Measurements from ENCODE around the gene KIAA2012. TPM values are rescaled to one million over a fixed set of nuclear protein-coding genes. Genes with fewer than 3 reads are reported as not detected.

The KIAA2012 gene
- total and polyA plus RNA-seq, 2 of the 4 experiments (the other 2 are of a cell fraction): under 0.01 to 0.09 TPM

- ChIA-PET POLR2A (ENCODE audit: unreplicated experiment) (no interaction called here), CTCF (interaction anchor here (0.8 to 0.9 kb wide), 2 partner anchors 14 to 24 kb away, joined by 3 to 4 read pairs; no protein-coding TSS in a partner anchor)
- no peak overlapping the region for H2AK9ac ChIP-seq (replicated peaks; ENCODE audit: low read depth, low read length, poor library complexity)
- in situ Hi-C loops (cut with MboI; ENCODE audit: low sequenced_read_pairs): no loop called here
- H3K9ac ChIP-seq (ENCODE audit: low read depth, low read length): no peak overlapping the region
- H3K18ac ChIP-seq (ENCODE audit: low read depth, low read length): 0 out of 2 replicates have a peak overlapping the region, but pooled peaks have one; percentile 17
- dilution Hi-C loops (cut with HindIII; ENCODE audit: low sequenced_read_pairs, unreplicated experiment): no loop called here
- 19% methylated on average over 3 of the region's 9 CpGs; no CpG with 5 or more reads in 1 of the 2 experiments for WGBS, 2 experiments (ENCODE audit: extremely low coverage in 2 of 2, insufficient read length in 1 of 2)
- H3K79me1 ChIP-seq (ENCODE audit: low read depth in 1 of 2, low read length in 2 of 2): no peaks in the 10 kb centered on the region
- H2BK15ac ChIP-seq (ENCODE audit: low read depth, low read length): no peak overlapping the region
- no TSS peak for BruUV-seq (replicated peaks)
- 0 out of 2 replicates have a peak, but pooled peaks cover 4% of the 10 kb centered on the region for H3K9me1 ChIP-seq (ENCODE audit: insufficient read depth, low read length)
- no peak overlapping the region for H3K27ac ChIP-seq (ENCODE audit: insufficient read depth, low read length)
- no peak overlapping the region for H3K4me3 ChIP-seq (ENCODE audit: insufficient read depth, low read depth, low read length)
- H4K8ac ChIP-seq (ENCODE audit: low read depth in 2 of 2, low read length in 2 of 2): 0 out of 4 replicates have a peak overlapping the region, but pooled peaks have one; percentile 10
- H2BK120ac ChIP-seq (ENCODE audit: low read depth, low read length): peak overlapping the region; percentile 20
- no peaks in the 10 kb centered on the region for H3K9me3 ChIP-seq (ENCODE audit: control insufficient read depth, insufficient read depth, low read length)
- H3K4me2 ChIP-seq (ENCODE audit: low read depth, low read length): peak overlapping the region; percentile 16; the same call in 1 of the 2 replicates
- intact Hi-C loops (cut with micrococcal nuclease): no loop called here
- H2AK5ac ChIP-seq (ENCODE audit: low read depth, low read length): no peak overlapping the region
- no peak overlapping the region for H2BK20ac ChIP-seq (ENCODE audit: low read depth, low read length)
- H3K27me3 ChIP-seq (ENCODE audit: control insufficient read depth, insufficient read depth, low read length): no peaks in the 10 kb centered on the region
- no peaks in the 10 kb centered on the region for H3K36me3 ChIP-seq (ENCODE audit: control insufficient read depth, insufficient read depth, low read length)
- H3K4ac ChIP-seq (ENCODE audit: low read depth, low read length): no peak overlapping the region
- ATAC-seq (ENCODE audit: low read depth): peak; percentile 47
- no peaks in the 10 kb centered on the region for H4K20me1 ChIP-seq (ENCODE audit: insufficient read depth, low read length)
- no peak overlapping the region for H4K5ac ChIP-seq (ENCODE audit: low read depth, low read length)
- H3K56ac ChIP-seq (ENCODE audit: extremely low read depth, insufficient read depth, low read length): no peak overlapping the region
- TF ChIP-seq USF2 (IDR thresholded peaks at IDR 0.05; ENCODE audit: low read depth, low read length) (no peak), POLR2A (IDR thresholded peaks at IDR 0.05; ENCODE audit: low read depth, low read length) (no peak), CEBPB (IDR thresholded peaks at IDR 0.05; ENCODE audit: low read depth, low read length) (no peak), BHLHE40 (IDR thresholded peaks at IDR 0.05; ENCODE audit: low read depth, low read length) (no peak), RCOR1 (IDR thresholded peaks at IDR 0.05; ENCODE audit: insufficient replicate concordance, low read length) (no peak), SMC3 (IDR thresholded peaks at IDR 0.05; ENCODE audit: low read depth, low read length) (no peak), NFE2L2 (IDR thresholded peaks at IDR 0.05; ENCODE audit: low read depth, low read length) (no peak), MAZ (IDR thresholded peaks at IDR 0.05; ENCODE audit: borderline replicate concordance, low read depth, low read length) (no peak), RFX5 (IDR thresholded peaks at IDR 0.05; ENCODE audit: low read depth, low read length) (no peak), ELK1 (IDR thresholded peaks at IDR 0.05; ENCODE audit: borderline replicate concordance, low read depth, low read length) (no peak), MXI1 (IDR thresholded peaks at IDR 0.05; ENCODE audit: borderline replicate concordance, low read depth, low read length) (no peak), CHD1 (IDR thresholded peaks at IDR 0.05; ENCODE audit: low read depth, low read length) (no peak), RAD21 (IDR thresholded peaks at IDR 0.05; ENCODE audit: low read length) (no peak), CTCF (conservative IDR thresholded peaks at IDR 0.05; ENCODE audit: low read depth, low read length) (no peak), FOS (IDR thresholded peaks at IDR 0.05; ENCODE audit: low read depth, low read length) (no peak), MAFK (IDR thresholded peaks at IDR 0.05; ENCODE audit: low read depth, low read length) (no peak)
- no peak overlapping the region for H3K14ac ChIP-seq (replicated peaks; ENCODE audit: low read depth, low read length)
- H3K4me1 ChIP-seq (ENCODE audit: control insufficient read depth, insufficient read depth, low read length): peaks cover 6% of the 10 kb centered on the region
- no peak overlapping the region for H2BK5ac ChIP-seq (ENCODE audit: low read depth, low read length, poor library complexity, severe bottlenecking)
- H4K91ac ChIP-seq (ENCODE audit: insufficient read depth, low read depth, low read length): peak overlapping the region; percentile 1; the same call in 1 of the 2 replicates
- H3K23ac ChIP-seq (ENCODE audit: low read depth, low read length): no peak overlapping the region
- H2AFZ ChIP-seq (replicated peaks; ENCODE audit: low read length, poor library complexity): peak overlapping the region; percentile 5
- peak; percentile 73 for DNase-seq
Measured at GRCh38 chr2:202154613-202155012, 81.6 kb downstream of the KIAA2012 start.

All from IMR-90 (cell line).